Esophagus squamous epithelium (tissue), 5 donors: Measurements from ENCODE around the gene DEAF1. TPM values are rescaled to one million over a fixed set of nuclear protein-coding genes. Genes with fewer than 3 reads are reported as not detected.

Experiments
- DNase-seq: peaks from one replicate; lab custom pipeline; 2025; lab: John Stamatoyannopoulos, UW
- H3K27ac ChIP-seq, 4 donors: fragments of 200-600 bp; sonication (generic); one replicate each; pipeline ENCODE4 v1.5.1; 2016 to 2019; ENCODE audit warnings: mild to moderate bottlenecking in 1 of 4
- H3K27me3 ChIP-seq, 4 donors: fragments of 200-600 bp; sonication (generic); 1 replicate in 3 of 4; 2 replicates in 1 of 4; pipeline versions ENCODE4 v1.5.1 to v1.6.0; 2017 to 2021; ENCODE audit warnings: antibody characterized with exemption in 1 of 4
- H3K36me3 ChIP-seq, 3 donors: fragments of 200-600 bp; sonication (generic); one replicate each; pipeline ENCODE4 v1.5.1; 2016 to 2019
- H3K4me1 ChIP-seq, 3 donors: fragments of 200-600 bp; sonication (generic); one replicate each; pipeline ENCODE4 v1.5.1; 2017 to 2019
- H3K4me3 ChIP-seq, 4 donors: fragments of 200-600 bp; sonication (generic); 1 replicate in 3 of 4; 2 replicates in 1 of 4; pipeline ENCODE4 v1.5.1; 2016 to 2019; ENCODE audit warnings: mild to moderate bottlenecking in 2 of 4, moderate library complexity in 1 of 4
- H3K9me3 ChIP-seq, 3 donors: fragments of 200-600 bp; sonication (generic); one replicate each; pipeline ENCODE4 v1.5.1; 2016 to 2019
- CTCF ChIP-seq, 6 experiments: fragments of 450-650 bp in 4 of 6; fragments of 200-600 bp in 2 of 6; sonication (generic) in 2 of 6; IDR thresholded peaks; one replicate each; pipeline ENCODE4 v1.5.1; 2016 to 2019; ENCODE audit warnings: antibody characterized with exemption in 6 of 6, mild to moderate bottlenecking in 4 of 6, moderate library complexity in 4 of 6
- POLR2A ChIP-seq, 4 donors: fragments of 450-650 bp; IDR thresholded peaks; one replicate each; pipeline ENCODE4 v1.6.1; 2017; ENCODE audit warnings: antibody characterized with exemption in 4 of 4, mild to moderate bottlenecking in 4 of 4, moderate library complexity in 3 of 4
- WGBS, 2 donors: methylation state at CpG; one replicate each; pipeline ENCODE4 v1.1.5; 2018; 5-methylcytosine and 5-hydroxymethylcytosine counted together
- intact Hi-C: fragments of 100-400 bp; cut with DNase I; formaldehyde crosslinking; loops from one replicate; pipeline ENCODE4 v1.15.0; 2022
- total RNA-seq, 4 donors: library from RNA; depleted of rRNA; stranded (reverse); fragments of >200 nt; gene quantifications; one replicate each; pipeline ENCODE4 v1.1.0, GENCODE V29; 2016
- donor health status: DM: yes; HTN: yes; CAD: no.

The DEAF1 gene
- total RNA-seq, 4 donors from 2014 or later: 18.3 to 45.0 (median 25.4) TPM

GRCh38 chr11:721247-721740 is 26.3 kb upstream of the DEAF1 start:
- Histone ChIP-seq H3K9me3 (no peaks in the 10 kb centered on the region), H3K4me1 (peaks cover 23 to 73% (median 29%) of the 10 kb centered on the region in 3 donors), H3K4me3 (peak overlapping the region in 2 of 4 donors; percentile 20 to 46), H3K36me3 (peaks cover 12 to 79% (median 22%) of the 10 kb centered on the region in 3 donors), H3K27ac (peak overlapping the region in 1 of 4 donors; percentile 3), H3K27me3 (peaks cover 0 to 63% (median 3%) of the 10 kb centered on the region in 4 donors)
- intact Hi-C loops: loop anchor here (5.0 to 10.0 kb wide), 2 partner anchors 56 to 164 kb away; no protein-coding TSS in a partner anchor
- DNase-seq: no peak
- WGBS, 2 donors: 60 to 78% methylated on average over 3 to 6 of the region's 28 CpGs
- TF ChIP-seq CTCF (IDR thresholded peaks at IDR 0.05): no peak
- TF ChIP-seq POLR2A (IDR thresholded peaks at IDR 0.05): no peak

DNA sequence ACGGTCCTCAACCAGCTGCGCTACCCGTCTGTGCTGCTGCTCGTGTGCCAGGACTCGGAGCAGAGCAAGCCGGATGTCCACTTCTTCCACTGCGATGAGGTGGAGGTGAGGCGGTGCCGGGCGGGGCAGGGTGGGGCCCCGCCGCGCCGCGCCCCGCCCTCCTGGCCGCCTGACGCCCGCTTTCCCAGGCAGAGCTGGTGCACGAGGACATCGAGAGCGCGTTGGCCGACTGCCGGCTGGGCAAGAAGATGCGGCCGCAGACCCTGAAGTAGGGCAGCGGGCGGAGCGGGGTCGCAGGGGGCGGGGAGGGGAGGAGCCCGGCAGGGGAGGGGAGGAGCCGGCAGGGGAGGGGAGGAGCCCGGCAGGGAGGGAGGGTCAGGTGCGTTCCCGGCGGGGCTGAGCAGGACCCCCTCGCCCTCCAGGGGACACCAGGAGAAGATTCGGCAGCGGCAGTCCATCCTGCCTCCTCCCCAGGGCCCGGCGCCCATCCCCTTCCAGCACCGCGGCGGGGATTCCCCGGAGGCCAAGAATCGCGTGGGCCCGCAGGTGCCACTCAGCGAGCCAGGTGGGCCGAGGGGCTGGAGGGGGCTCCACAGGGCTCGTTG is 25.7 kb upstream of the DEAF1 start:
- peak overlapping the region in 2 of 4 donors; percentile 20 to 46 for H3K4me3 ChIP-seq
- H3K36me3 ChIP-seq: peaks cover 12 to 79% (median 22%) of the 10 kb centered on the region in 3 donors
- intact Hi-C loops: loop anchor here (5.0 to 10.0 kb wide), 2 partner anchors 56 to 163 kb away; no protein-coding TSS in a partner anchor
- H3K27ac ChIP-seq: peak overlapping the region in 2 of 4 donors; percentile 3 to 4
- DNase-seq: no peak
- peaks cover 18 to 69% (median 23%) of the 10 kb centered on the region in 3 donors for H3K4me1 ChIP-seq
- H3K9me3 ChIP-seq: no peaks in the 10 kb centered on the region
- TF ChIP-seq POLR2A (IDR thresholded peaks at IDR 0.05) (no peak), CTCF (IDR thresholded peaks at IDR 0.05) (no peak)
- H3K27me3 ChIP-seq: peaks cover 0 to 57% (median 3%) of the 10 kb centered on the region in 4 donors
- WGBS, 2 donors: 21% methylated on average over 6 of the region's 53 CpGs; no CpG with 5 or more reads in 1 of the 2 donors

DNA sequence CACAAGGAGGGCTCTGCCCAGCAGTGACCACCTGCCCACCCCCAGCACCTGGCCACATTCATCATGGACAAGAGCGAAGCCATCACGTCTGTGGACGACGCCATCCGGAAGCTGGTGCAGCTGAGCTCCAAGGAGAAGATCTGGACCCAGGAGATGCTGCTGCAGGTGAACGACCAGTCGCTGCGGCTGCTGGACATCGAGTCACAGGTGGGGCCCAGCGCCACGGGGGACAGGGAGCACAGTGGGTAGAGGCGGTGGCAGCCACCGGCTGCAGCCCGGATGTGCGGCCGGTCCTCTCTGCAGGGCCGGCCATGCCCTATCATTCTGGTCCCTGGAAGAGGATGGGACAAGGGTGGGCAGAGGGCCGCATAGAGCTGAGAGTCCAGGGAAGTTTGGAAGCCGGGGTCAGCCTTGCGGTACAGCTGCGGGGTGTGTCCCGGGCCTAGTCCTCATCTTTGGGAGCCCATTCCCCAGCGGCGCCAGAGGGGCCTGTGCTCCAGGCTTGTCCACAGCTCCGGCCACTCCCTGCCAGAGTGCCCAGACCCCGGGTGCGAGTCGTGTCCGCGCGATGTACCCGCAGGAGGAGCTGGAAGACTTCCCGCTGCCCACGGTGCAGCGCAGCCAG is 25.1 kb upstream of the DEAF1 start:
- no peaks in the 10 kb centered on the region for H3K9me3 ChIP-seq
- peak overlapping the region in 2 of 4 donors; percentile 20 to 46 for H3K4me3 ChIP-seq
- TF ChIP-seq CTCF (IDR thresholded peaks at IDR 0.05) (no peak), POLR2A (IDR thresholded peaks at IDR 0.05) (no peak)
- no peak for DNase-seq
- 82 to 90% methylated on average over 3 to 12 of the region's 35 CpGs for WGBS, 2 donors
- peaks cover 12 to 79% (median 22%) of the 10 kb centered on the region in 3 donors for H3K36me3 ChIP-seq
- H3K27me3 ChIP-seq: peaks cover 0 to 51% (median 3%) of the 10 kb centered on the region in 4 donors
- H3K4me1 ChIP-seq: peaks cover 12 to 63% (median 17%) of the 10 kb centered on the region in 3 donors
- intact Hi-C loops: loop anchor here (5.0 to 10.0 kb wide), 2 partner anchors 55 to 163 kb away; no protein-coding TSS in a partner anchor
- H3K27ac ChIP-seq: no peak overlapping the region

- Histone ChIP-seq H3K9me3 (no peaks in the 10 kb centered on the region), H3K27ac (no peak overlapping the region), H3K4me3 (no peak overlapping the region), H3K27me3 (peaks cover 0 to 44% (median 3%) of the 10 kb centered on the region in 4 donors), H3K36me3 (peaks cover 12 to 71% (median 22%) of the 10 kb centered on the region in 3 donors), H3K4me1 (peaks cover 12 to 56% (median 16%) of the 10 kb centered on the region in 3 donors)
- TF ChIP-seq CTCF (IDR thresholded peaks at IDR 0.05) (no peak), POLR2A (IDR thresholded peaks at IDR 0.05) (no peak)
- no peak for DNase-seq
- 72 to 77% methylated on average over 15 to 30 of the region's 34 CpGs for WGBS, 2 donors
- intact Hi-C loops: loop anchor here (5.0 to 10.0 kb wide), 2 partner anchors 55 to 162 kb away; no protein-coding TSS in a partner anchor
These were observed 24.4 kb upstream of the DEAF1 start for GRCh38 chr11:719214-720016.
